ENCODE data around the gene DTD1.

The DTD1 gene

DNA sequence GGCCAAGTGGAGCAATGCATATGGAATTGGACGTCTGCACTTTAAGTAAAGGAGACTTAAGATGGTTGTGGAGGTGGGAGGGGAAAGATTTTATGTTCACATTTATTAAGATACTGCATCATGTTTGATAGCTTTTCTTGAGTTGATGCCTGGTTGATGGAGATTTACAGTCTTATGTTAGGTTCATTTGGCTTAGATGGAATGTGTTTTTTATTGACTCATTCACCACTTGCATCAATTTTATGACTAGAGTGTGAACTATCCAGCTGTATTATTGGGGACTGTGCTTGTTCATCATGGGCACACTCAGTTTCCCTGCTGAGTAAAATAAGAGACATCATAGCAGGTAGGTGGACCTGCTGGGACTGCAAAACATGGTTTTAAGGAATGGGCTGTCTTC lies 134.5 kb downstream of the DTD1 start:
- TF ChIP-seq GATA2 (IDR thresholded peaks at IDR 0.05; ENCODE audit: low read depth, low read length) (no peak), GATA3 (IDR thresholded peaks at IDR 0.05; ENCODE audit: low read depth, low read length) (no peak)

DNA sequence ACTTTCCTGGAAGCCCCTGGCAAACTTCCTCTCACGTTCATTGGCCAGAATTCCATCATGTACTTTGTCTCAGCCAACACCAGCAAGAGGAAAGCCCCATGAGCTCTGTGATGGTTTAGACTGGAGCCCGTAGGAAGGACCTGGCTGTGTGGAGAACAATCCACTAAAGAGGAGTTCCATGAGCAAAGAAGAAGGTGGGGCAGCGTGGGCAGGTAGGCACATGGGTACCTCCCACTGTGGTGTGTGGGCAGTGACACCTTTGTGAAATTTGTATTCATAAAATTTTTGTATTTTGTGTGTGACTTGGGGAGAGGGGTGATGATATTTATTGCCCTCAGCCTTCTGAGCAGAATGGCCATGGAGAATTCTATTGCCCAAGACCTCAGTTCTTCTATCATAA lies 136.2 kb downstream of the DTD1 start:
- TF ChIP-seq GATA3 (IDR thresholded peaks at IDR 0.05; ENCODE audit: low read depth, low read length), result no peak
- TF ChIP-seq GATA2 (IDR thresholded peaks at IDR 0.05; ENCODE audit: low read depth, low read length), result no peak

DNA sequence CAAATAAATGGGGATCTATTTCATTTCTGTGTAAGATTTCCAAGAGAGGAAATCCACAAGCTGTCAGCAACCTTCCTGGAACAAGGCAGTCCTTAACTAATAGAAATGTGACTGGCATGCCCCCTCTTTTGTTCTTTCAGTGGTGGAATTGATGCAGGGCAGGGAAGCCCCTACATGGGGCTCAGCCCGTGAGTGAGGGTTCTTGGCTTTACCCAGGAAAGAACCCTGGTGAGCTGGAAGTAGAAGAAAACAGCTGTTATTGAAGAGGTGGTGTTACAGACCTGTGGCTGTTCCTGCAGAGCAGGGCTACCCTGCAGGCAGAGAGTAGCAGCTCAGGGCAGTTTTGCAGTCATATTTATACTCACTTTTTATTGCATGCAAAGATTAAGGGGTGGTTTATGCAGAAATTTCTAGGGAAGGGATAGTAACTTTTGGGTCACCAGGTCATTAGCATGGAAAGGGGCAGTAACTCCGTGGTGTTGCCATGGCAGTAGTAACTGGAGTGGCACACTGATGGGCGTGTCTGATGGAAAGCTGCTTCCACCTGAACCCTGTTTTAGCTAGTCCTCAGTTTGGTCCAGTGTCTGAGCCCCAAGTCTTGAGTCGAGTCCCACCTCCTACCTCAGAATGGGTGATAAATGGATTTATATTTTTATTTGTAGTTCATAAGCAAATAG lies 137.1 kb downstream of the DTD1 start:
- no peak for TF ChIP-seq GATA2 (IDR thresholded peaks at IDR 0.05; ENCODE audit: low read depth, low read length)
- no peak for TF ChIP-seq GATA3 (IDR thresholded peaks at IDR 0.05; ENCODE audit: low read depth, low read length)

DNA sequence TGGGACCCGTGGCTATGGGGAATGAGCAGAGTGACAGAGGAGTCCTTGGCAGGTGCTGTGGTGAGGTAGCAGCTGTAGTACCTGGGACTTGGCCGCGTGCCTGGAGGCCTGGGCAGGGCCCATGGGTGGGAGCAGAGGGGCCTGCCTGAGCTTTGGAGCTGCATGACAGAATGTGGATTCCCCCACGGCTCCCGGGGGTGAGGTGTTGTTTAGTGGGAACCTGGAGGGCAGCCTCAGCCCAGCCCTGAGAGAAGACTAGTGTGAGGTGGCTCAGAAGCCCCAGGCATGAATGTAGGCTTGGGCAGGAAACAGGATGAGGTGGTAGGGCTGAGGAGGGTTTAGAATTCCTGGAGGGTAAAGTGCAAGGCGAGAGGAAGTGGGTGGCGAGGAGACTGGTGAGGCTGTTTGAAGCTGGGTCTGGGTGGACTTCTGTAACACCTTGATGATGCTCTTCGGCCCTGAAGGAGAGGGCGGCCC lies 139.2 kb downstream of the DTD1 start:
- TF ChIP-seq GATA2 (IDR thresholded peaks at IDR 0.05; ENCODE audit: low read depth, low read length) (no peak), GATA3 (IDR thresholded peaks at IDR 0.05; ENCODE audit: low read depth, low read length) (no peak)

DNA sequence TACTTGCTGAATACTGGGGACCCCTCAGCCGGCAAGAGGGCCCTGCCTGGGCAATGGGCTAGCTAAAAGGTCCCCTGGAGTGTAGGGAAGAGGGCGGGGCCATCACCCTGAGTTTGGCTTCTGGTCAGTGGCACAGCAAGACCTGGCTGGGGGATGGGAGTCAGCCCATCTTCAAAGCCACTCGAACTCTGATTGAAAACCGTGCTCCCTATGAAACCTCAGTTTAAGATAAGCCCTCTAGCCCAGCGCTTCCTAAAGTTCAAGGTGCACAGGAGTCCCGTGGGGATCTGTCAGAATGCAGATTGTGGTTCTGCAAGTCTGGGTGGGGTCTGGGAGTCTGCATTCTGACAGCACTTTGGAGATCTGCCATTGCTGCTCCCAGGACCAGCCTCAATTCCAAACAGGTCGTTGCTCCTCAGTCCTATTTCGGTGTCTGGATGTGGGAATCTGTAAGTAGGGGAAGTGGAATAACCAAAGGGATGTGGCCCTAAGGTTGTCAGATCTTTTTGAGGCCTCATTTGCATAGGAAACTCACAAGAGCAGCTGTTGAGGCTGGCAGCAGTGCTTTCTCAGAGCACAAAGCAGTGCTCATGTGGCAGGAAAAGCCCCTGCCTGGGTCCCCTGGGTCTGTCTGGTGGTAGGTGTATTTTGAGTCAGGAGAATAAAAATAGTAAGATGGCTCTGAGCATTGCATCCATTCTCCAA lies 140.5 kb downstream of the DTD1 start:
- TF ChIP-seq GATA2 (IDR thresholded peaks at IDR 0.05; ENCODE audit: low read depth, low read length), result no peak
- TF ChIP-seq GATA3 (IDR thresholded peaks at IDR 0.05; ENCODE audit: low read depth, low read length), result no peak

DNA sequence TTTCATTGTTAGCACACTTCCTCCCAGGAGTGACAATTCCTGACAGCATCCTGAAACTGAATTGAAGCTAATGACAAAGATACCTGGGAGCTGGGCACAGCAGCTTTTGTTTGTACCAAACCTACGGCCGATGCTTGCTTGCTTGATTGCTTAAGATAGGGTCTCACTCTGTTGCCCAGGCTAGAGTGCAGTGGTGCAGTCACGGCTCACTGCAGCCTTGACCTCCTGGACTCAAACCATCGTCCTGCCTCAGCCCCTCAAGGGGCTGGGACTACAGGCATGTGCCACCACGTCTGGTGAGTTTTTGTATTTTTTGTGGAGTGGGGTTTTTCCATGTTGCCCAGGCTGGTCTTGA lies 141.0 kb downstream of the DTD1 start:
- TF ChIP-seq GATA3 (IDR thresholded peaks at IDR 0.05; ENCODE audit: low read depth, low read length) (no peak), GATA2 (IDR thresholded peaks at IDR 0.05; ENCODE audit: low read depth, low read length) (no peak)

DNA sequence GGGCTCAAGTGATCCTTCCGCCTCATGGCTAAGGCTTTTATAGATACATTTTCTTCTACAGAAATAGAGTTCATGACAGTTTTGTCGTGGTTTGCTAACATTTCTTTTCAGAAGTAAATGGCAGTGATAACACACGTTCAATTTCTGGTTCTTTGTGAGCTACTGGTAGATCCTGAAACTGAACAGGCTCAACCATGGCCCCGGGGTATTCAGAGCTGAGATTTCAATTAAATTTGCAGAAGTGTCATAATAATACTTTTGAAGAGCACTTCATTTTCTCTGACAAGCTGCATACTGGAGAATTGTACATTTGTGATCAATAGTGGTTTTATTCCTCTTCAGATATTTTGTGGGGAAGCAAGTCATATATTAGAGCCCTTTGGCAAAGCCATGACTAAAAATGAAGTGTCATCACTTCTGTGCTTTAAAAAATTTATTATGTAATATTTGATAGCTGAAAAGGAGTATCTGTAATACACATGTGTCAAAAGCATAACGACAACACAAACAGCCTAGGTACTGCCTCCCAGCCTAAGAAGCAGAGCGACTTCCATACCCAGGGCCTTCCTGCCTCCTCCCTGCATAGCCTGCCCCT lies 141.5 kb downstream of the DTD1 start:
- TF ChIP-seq GATA2 (IDR thresholded peaks at IDR 0.05; ENCODE audit: low read depth, low read length), result no peak
- no peak for TF ChIP-seq GATA3 (IDR thresholded peaks at IDR 0.05; ENCODE audit: low read depth, low read length)

DNA sequence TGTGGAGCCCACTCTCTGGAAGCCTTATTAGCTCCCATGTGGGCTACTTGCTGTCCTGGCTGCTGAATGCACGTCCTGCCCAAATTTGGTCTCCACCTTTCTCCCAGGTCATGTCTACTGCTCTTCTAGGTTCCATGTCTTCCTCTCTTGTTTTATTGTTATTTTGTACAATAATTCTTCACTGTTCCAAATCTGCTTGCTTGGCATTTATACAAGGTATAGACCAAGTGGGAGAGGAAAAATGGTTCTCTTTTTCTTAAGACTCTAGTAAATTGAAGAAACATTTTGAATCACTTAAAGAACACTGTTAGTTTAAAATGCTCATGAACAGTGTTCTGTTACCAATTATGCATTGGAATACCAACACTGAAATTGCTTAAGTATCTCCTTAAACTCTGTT lies 144.1 kb downstream of the DTD1 start:
- TF ChIP-seq GATA3 (IDR thresholded peaks at IDR 0.05; ENCODE audit: low read depth, low read length), result no peak
- TF ChIP-seq GATA2 (IDR thresholded peaks at IDR 0.05; ENCODE audit: low read depth, low read length), result no peak

DNA sequence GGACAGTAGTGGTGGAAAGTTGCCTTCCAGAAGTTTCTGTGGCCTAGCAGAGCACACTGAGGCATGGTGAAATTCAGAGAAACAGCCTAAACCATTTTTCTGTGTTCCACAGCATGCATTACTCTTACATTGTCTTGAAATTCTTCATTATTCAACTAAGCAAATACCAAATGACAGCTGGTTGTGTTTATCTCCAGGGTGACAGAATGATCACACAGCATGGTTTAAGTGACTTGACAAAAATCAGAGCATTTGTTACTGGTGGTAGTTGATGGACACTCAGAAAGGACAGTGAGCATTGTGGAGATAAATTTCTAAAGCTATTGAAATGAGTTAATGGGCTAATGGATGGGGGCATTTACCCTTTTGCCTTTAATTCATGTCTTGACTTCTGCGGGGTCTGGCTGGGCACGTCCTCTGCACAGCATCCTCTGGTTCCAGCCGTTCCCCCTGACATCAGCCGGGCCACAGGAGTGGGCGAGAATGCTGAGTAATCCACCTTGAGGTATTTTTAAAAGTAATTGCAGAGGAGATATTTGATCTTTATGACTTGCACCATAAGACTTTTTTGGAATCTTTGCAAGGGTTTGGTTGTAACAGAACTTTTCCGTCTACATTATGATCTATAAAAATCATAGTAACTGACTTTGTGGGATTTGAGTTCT lies 146.8 kb downstream of the DTD1 start:
- TF ChIP-seq GATA3 (IDR thresholded peaks at IDR 0.05; ENCODE audit: low read depth, low read length) (no peak), GATA2 (IDR thresholded peaks at IDR 0.05; ENCODE audit: low read depth, low read length) (no peak)

DNA sequence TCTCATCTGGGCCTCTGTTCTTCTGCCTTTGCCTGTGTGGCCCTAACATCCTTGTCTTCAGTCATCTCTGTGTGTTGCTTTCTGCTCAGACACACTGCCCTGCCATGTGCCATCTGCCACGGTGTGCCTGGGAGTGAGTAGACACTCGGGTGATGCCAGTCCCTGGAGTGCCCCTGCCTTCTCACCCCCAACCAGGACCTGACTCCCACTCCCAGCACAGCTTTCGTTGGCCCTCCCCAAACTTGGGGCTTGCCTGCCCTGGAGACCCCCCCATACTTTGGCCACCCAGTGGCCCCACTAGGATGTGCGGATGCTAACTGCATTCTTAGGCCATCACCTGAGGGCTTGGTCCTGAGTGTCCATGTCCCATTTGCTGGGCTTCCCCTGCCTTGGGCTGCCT lies 149.3 kb downstream of the DTD1 start:
- no peak for TF ChIP-seq GATA3 (IDR thresholded peaks at IDR 0.05; ENCODE audit: low read depth, low read length)
- TF ChIP-seq GATA2 (IDR thresholded peaks at IDR 0.05; ENCODE audit: low read depth, low read length), result no peak

DNA sequence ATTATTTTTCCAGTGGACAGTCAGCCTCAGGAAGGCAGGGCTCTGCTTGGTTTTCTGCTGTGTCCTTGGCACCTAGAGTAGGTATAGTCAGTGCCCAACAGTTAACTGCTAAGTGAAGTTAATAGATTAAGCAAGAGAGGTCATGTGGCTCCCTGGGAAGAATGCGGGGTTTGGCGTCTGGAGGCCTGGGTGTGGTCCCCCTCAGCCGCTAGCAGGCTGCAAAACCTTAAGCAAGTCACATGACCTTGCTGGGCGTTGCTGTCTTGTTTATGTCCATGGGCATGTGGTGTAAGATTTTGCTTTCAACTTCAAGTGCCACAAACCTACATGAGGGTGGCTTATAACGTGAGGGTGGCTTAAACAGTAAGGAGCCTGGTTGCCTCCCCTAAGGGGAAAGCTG lies 150.2 kb downstream of the DTD1 start:
- TF ChIP-seq GATA2 (IDR thresholded peaks at IDR 0.05; ENCODE audit: low read depth, low read length), result no peak
- TF ChIP-seq GATA3 (IDR thresholded peaks at IDR 0.05; ENCODE audit: low read depth, low read length), result no peak

DNA sequence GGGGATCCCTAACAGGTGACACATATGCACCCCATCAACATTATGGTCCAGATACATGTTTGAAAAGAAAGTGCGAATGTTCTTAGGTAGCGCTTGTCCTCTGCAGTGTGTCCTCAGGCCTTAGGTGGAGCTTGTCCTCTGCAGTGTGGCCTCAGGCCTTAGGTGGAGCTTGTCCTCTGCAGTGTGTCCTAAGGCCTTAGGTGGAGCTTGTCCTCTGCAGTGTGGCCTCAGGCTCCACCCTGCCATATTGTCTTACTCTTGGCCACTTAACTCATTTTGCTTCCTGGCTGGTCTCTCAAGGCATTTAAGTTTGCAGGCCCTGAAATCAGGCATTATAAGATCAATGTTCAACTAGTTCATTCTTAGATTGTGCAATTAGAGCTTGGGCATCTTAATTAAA lies 151.0 kb downstream of the DTD1 start:
- TF ChIP-seq GATA3 (IDR thresholded peaks at IDR 0.05; ENCODE audit: low read depth, low read length) (no peak), GATA2 (IDR thresholded peaks at IDR 0.05; ENCODE audit: low read depth, low read length) (no peak)

DNA sequence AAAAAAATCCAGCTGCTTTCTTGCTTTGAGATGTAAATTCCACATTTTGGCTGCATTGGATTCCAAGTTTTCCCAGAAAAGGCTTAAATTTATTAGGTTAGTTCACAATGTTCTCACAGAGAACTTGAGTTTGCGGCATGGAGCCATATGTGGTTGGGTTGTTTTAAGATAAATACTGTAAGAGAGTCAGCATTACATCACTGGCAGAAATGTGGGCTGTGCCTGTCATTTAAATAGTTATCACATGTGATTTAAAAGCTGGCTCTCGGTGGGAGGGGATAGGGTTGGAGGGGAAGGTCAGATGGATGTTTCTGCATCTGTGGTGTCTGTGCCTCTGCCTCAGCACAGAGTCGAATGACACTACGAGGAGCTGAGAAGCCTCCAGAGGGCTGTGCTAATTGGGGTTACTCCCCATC lies 151.9 kb downstream of the DTD1 start:
- TF ChIP-seq GATA3 (IDR thresholded peaks at IDR 0.05; ENCODE audit: low read depth, low read length), result no peak
- no peak for TF ChIP-seq GATA2 (IDR thresholded peaks at IDR 0.05; ENCODE audit: low read depth, low read length)

DNA sequence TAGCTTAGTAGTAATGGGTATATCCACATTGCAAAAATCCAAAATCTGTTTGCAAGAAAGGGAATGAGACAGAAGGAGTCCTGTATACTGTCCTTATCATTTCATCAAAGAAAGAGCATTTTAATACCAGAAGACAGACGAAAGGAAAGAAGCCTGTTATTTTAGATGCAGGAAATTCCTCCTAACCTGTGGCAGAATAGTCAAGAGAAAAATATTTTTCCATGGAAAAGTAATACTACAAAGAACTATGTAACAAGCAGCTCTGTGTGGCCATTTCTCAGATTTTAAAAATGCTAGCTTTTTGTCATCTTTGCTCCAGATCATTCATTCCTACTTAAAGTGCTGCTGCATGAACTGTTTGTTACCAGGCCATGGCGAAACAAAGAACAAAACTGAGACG lies 152.9 kb downstream of the DTD1 start:
- no peak for TF ChIP-seq GATA2 (IDR thresholded peaks at IDR 0.05; ENCODE audit: low read depth, low read length)
- TF ChIP-seq GATA3 (IDR thresholded peaks at IDR 0.05; ENCODE audit: low read depth, low read length), result no peak
